DMS153 treated with DMSO at 0.1 percent for 48 hours (cell line): Measurements from ENCODE around the gene WDR59.
"Not testable (repeated sequence)": the region's sequence is repeated elsewhere in the genome, so short reads cannot be mapped to it uniquely, and the experiment has no call there.

Source experiments
- DNase-seq: peaks from one replicate; lab custom pipeline; 2025; ENCODE audit not compliant: unreplicated experiment; lab: John Stamatoyannopoulos, UW

WDR59 gene

GRCh38 chr16:75012380-75013081, 27.6 kb upstream of the WDR59 start:
- DNase-seq = no peak

DNA sequence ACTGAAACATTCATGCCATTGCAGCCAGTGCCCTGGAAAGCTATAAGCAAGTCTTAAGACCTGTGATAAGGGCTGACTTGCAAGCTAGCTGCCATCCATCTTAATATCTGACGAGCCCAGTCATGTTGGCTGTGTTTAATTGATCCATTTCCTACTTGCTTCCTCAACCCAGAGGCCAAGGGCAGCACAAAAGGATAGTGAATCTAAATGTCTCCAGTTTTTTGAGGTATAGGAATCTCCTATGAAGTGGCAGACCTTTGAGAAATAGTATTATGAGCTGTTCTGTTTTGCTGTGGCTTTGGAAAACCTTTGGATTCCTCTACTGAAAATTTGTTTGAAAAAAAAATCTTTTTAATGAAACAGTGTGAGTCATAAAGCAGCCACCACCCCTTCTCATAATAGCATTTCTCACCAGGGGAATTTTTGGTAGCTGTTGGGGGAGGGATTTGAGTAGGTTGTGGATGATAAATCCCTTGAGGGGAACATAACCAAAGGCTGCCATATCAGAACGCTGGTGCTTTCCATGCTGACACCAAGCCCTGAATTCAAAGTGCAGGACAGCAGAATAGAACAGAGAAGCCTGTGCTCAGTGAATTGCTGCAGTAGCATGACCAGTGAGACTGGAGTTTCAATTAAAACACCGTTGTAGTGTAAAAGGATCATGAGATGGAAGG, 26.8 kb upstream of the WDR59 start:
- no peak for DNase-seq

DNA sequence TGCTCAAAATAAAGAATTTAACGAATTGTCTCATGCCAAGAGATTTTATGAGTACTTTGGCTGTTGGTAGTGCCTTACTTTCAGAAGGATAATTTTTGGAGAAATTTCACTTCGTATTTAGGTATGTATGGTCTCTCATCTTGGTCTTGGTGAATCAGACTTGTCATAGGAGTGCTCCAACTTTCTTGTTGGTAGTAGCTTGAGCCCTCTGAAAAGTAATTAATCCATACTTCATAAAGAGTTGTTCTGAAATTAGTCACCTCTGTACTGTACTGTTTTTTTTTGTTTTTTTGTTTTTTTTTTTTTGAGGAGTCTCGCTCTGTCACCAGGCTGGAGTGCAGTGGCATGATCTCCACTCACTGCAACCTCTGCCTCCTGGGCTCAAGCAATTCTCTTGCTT, 25.5 kb upstream of the WDR59 start:
- DNase-seq = no peak

- DNase-seq = no peak
Measured at GRCh38 chr16:75007443-75007842, 22.5 kb upstream of the WDR59 start.

DNA sequence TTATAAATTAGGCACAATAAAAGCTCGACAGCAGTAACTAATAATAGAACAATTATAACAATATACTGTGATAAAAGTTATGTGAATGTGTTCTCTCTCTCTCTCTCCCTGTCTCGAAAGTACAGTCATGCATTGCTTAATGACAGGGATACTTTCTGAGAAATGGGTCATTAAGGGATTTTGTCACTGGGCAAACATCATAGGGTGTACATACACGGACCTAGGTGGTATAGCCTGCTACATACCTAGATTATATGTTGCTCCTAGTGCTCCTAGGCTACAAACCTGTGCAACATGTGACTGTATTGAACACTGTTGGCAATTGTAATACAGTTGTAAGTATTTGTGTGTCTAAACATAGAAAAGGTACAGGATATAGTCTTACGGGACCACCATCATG, 20.8 kb upstream of the WDR59 start:
- no peak for DNase-seq

- DNase-seq = no peak
Measured at GRCh38 chr16:75004460-75004859, 19.5 kb upstream of the WDR59 start.

- no peak for DNase-seq
Measured at GRCh38 chr16:75003931-75004330, 19.0 kb upstream of the WDR59 start.

DNA sequence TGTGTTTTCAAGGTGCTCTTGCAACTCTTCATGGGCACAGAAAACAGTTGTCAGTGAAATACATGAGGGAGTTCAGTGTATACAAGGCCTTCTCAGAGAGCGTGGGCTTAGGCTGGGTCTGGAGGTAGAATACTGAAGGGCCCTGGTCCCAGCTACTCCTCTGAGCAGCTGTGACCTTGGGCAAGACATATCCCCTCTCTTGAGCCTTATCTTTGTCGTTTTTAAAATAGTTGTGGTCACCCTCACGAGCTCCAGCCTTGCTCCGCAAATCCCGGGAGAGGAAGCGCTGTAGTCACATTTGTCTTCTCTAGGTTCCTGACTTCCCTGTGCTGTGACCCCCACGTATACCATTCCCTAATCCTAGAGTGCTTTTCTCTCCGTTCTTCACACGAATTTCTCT, 17.6 kb upstream of the WDR59 start:
- DNase-seq = no peak

DNA sequence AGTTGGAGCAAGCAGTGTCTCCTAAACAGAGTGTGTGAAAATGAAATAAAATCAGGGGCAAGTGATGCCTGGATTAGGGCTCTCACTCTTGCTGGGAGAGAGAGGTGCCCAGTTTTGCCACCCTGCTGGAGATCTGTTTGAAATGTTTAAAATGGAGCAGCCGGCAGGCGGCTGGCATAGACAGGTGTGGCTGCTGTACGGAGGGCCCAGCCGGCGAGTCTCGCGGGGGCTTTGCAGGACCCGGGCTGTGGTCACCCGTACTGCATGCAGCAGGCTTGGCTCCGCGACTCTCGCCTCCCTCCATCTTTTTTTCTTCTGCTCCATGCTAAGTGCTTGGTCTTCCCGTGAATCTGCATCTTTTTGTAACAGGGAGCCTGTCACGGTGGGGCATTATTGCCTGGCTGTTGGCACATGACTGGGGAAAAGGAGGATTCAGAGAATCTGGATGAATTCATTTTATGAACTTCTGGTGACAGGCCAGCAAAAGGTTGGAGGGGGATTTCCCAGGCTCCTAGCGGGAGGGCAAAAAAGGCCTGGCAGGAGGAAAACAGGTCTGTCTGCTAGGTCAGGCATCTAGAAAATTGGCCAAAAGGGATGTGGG, 15.7 kb upstream of the WDR59 start:
- DNase-seq = no peak

DNA sequence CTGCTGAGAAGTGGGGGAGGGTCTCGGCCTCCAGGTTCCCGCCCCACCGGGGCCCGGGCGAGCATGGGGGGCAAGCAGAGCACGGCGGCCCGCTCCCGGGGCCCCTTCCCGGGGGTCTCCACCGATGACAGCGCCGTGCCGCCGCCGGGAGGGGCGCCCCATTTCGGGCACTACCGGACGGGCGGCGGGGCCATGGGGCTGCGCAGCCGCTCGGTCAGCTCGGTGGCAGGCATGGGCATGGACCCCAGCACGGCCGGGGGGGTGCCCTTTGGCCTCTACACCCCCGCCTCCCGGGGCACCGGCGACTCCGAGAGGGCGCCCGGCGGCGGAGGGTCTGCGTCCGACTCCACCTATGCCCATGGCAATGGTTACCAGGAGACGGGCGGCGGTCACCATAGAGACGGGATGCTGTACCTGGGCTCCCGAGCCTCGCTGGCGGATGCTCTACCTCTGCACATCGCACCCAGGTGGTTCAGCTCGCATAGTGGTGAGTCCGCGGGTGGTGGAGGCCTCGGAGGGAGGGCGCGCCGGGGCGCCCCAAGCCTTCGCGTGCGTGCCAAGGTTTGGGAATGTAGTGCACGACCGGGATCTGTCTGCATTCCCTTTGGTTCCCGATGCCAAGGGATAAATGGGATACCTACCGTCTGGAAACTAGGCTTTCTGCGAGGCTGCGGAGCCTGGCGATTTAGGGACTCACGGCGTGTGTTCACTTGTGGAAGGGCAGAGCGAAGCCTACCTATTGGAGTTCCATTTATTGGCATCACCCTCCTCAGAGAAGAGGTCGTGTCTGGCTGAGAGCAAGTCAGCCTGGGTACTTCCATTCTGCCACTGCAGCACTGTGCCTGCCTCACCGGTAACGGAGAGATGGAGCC, 14.9 kb upstream of the WDR59 start:
- peak; percentile 18 for DNase-seq

GRCh38 chr16:74999219-74999608, 14.3 kb upstream of the WDR59 start:
- no peak for DNase-seq

GRCh38 chr16:74998481-74999218, 13.7 kb upstream of the WDR59 start, which contains the start of gene ZNRF1:
TSS of gene ZNRF1 (plus strand) at chr16:74999024. CDS start at chr16:74999672, 648 bp downstream.
- DNase-seq = peak; percentile 77

- no peak for DNase-seq
Measured at GRCh38 chr16:74997042-74997491, 12.1 kb upstream of the WDR59 start.

DNA sequence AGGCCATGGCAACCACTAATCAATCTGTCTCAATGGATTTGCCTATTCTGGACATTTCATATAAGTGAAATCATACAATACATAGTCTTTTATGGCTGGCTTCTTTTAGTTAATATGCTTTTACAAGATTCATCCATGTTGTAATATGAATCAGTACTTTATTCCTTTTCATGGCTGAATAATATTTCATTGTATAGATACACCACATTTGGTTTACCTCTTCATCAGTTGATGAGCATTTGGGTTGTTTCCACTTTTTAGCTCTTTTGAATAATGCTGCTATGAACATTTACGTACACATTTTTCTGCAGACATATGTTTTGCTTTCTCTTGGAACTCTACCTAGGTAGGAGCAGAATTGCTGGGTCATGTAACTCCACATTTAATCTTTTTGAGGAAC, 11.1 kb upstream of the WDR59 start:
- DNase-seq = no peak

DNA sequence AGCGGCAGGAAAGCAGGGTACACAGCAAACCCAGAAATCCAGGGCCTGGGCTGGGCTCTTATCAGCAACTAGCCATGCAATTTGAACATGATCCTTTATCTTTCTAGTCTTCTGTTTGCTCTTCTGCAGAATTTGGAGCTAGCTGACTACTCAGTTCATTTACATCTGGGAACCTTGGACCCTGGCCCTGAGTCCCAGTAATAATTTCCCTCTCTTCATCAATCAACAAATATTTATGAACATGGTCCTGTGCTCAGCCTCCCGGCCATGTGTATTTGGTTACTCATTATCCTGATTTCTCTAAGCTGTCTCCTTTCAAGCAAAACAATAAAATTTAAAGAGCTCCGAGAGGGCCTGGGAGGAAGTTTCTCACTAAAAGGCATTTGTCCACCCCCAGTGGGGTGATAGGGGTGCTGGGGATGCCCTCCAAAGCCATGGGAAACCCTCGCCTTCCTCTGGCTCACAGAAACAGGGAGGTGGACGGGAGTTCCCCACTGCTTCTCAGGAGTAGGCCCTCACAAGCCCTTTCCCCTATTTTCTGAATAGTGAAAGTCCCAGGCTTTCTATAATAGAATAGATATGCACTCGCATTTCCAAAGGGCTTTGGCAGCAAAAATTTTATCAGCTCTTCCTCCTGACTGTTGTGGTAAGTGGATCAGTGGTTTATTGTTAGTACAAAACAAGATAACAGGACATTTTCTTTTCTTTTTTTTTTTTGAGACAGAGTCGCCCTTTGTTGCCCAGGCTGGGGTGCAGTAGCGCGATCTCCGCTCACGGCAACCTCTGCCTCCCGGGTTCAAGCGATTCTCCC, 6.9 kb upstream of the WDR59 start:
- DNase-seq = no peak

DNA sequence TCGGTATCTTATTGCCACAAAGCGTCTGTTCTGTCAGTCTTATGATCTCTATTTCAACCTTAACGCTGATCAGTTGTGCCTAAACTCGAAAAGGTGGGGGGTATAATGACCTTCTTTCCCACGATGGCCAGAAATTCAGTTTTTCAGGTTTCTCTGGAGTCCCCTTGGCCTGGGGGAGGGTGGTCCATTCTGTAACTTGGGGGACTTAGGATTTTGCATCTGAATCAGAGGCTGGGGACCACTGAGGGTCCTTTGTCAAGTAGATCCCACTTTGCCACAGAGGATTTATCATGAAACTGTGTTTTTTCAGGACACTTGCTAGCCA, 6.3 kb upstream of the WDR59 start:
- no peak for DNase-seq

- no peak for DNase-seq
Measured at GRCh38 chr16:74990832-74991231, 5.9 kb upstream of the WDR59 start.

GRCh38 chr16:74989864-74990263, 4.9 kb upstream of the WDR59 start:
- DNase-seq = not testable (repeated sequence)

DNA sequence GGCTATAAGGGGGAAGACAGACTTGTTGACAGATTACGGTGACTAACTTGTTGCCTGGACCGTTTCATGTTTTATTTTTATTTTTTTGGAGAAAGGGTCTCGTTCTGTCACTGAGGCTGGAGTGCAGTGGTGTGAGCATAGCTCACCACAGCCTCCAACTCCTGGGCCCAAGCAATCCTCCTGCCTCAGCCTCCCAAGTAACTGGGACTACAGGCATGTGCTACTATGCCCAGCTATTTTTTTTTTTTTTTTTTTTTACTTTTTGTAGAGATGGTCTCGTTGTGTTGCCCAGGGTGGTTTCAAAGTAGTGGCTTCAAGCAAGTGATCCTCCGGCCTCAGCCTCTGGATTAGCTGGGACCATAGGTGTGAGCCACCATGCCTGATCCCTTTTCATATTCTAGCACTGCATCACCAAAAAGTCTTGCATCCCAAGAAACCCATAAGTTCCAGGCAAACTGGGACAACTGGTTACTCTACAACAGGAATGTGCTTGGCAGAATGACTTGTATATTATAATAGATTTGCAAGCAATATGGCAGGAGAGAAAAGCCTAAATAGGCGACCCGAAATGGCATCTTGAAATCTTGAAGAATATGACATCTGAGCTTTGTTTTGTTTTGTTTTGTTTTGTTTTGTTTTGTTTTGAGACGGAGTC, 2.2 kb upstream of the WDR59 start:
- DNase-seq = no peak

DNA sequence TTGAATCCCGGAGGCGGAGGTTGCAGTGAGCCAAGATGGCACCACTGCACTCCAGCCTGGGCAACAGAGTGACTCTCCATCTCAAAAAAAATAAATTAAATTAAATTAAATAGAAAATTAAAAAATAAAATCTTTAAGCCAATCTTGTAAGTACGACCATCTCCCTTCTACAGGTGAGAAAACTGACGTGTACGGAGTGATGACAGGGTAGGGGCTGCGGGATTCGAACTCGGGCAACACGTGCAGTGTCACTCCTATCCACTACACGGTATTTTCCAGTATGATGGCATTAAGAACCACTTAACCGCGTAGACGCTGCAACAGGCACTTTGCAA, 762 bp downstream of the WDR59 start:
- no peak for DNase-seq
